Common myeloid progenitor, CD34-positive (primary cell): ENCODE measurements around the gene PHIP.
"Not testable (repeated sequence)": the region's sequence is repeated elsewhere in the genome, so short reads cannot be mapped to it uniquely, and the experiment has no call there.

Experiments used
- CTCF ChIA-PET: fragments of 350-600 bp; sonication (Branson Sonifier 250); formaldehyde crosslinking; loops from one replicate; lab custom pipeline; 2021; ENCODE audit warnings: antibody characterized with exemption; lab: Charles Lee
- POLR2A ChIA-PET: fragments of 350-600 bp; sonication (Branson Sonifier 250); formaldehyde crosslinking; loops from one replicate; lab custom pipeline; 2021; ENCODE audit warnings: antibody characterized with exemption; lab: Charles Lee
- DNase-seq, 3 donors: peaks; one replicate each; pipeline versions ENCODE4 v3.0.0 to v3.0.0-alpha.2; 2013
- H3K27ac ChIP-seq, 2 experiments: 1 replicate in 1 of 2; 2 replicates in 1 of 2; pipeline ENCODE4 v1.7.0; 2013; ENCODE audit warnings: inconsistent platforms in 2 of 2, low read length in 2 of 2, mild to moderate bottlenecking in 2 of 2, low read depth in 1 of 2, moderate library complexity in 1 of 2; ENCODE audit not compliant: severe bottlenecking in 2 of 2, insufficient read depth in 1 of 2, poor library complexity in 1 of 2
- H3K27me3 ChIP-seq, 5 experiments: replicated peaks in 2 of 5; 1 replicate in 3 of 5; 2 replicates in 2 of 5; pipeline versions ENCODE4 v1.6.1 to v1.7.0; 2013; ENCODE audit warnings: low read length in 4 of 5, mild to moderate bottlenecking in 2 of 5, moderate library complexity in 2 of 5, inconsistent platforms in 1 of 5; ENCODE audit not compliant: insufficient read depth in 5 of 5, control insufficient read depth in 4 of 5
- H3K36me3 ChIP-seq, 4 experiments: 1 replicate in 2 of 4; 2 replicates in 2 of 4; pipeline versions ENCODE4 v1.6.1 to v1.7.0; 2013; ENCODE audit warnings: low read length in 3 of 4, control low read depth in 1 of 4, mild to moderate bottlenecking in 1 of 4; ENCODE audit not compliant: control insufficient read depth in 4 of 4, insufficient read depth in 4 of 4
- H3K4me1 ChIP-seq, 4 experiments: 1 replicate in 3 of 4; 2 replicates in 1 of 4; pipeline versions ENCODE4 v1.6.1 to v1.7.1; 2013; ENCODE audit warnings: low read length in 3 of 4, mild to moderate bottlenecking in 3 of 4, control low read depth in 1 of 4, inconsistent platforms in 1 of 4, moderate library complexity in 1 of 4; ENCODE audit not compliant: control insufficient read depth in 4 of 4, insufficient read depth in 4 of 4; ENCODE audit errors: control extremely low read depth in 1 of 4
- H3K4me3 ChIP-seq, 7 experiments: 1 replicate in 4 of 7; 2 replicates in 3 of 7; pipeline versions ENCODE4 v1.5.1 to v1.7.0; 2013; ENCODE audit warnings: mild to moderate bottlenecking in 7 of 7, low read length in 6 of 7, moderate library complexity in 6 of 7, inconsistent platforms in 2 of 7, low read depth in 2 of 7, control low read depth in 1 of 7; ENCODE audit not compliant: insufficient read depth in 4 of 7, control insufficient read depth in 1 of 7; ENCODE audit errors: extremely low read depth in 1 of 7
- H3K9me3 ChIP-seq, 5 experiments: 1 replicate in 4 of 5; 2 replicates in 1 of 5; pipeline versions ENCODE4 v1.6.1 to v1.7.1; 2013; ENCODE audit warnings: low read length in 4 of 5, mild to moderate bottlenecking in 2 of 5, inconsistent platforms in 1 of 5, low read depth in 1 of 5, moderate library complexity in 1 of 5; ENCODE audit not compliant: control insufficient read depth in 4 of 5, insufficient read depth in 2 of 5; ENCODE audit errors: control extremely low read depth in 1 of 5
- WGBS: methylation state at CpG from one replicate; pipeline ENCODE4 v1.1.5; 2013; ENCODE audit not compliant: insufficient coverage; 5-methylcytosine and 5-hydroxymethylcytosine counted together

PHIP gene

DNA sequence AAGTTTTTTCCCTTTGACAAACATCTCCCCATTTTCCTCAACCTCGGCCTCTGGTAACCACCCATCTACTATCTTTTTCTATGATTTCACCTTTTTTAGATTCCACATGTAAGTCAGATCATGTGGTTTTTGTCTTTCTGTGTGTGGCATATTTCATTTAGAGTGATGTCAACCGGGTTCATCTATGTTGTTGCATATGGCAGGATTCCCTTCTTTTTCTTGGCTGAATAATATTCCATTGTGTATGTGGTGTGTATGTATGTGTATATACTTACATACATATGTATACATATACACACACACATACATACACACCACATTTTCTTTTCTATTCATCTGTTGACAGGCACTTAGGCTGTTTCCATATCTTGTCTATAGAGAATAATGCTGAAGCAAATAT lies 22.2 kb upstream of the PHIP start:
- 100% methylated on average over 1 of the region's 2 CpGs for WGBS
- H3K4me3 ChIP-seq, result no peak overlapping the region
- no peak for DNase-seq
- ChIA-PET POLR2A (no interaction called here), CTCF (no interaction called here)
- no peak overlapping the region for H3K27ac ChIP-seq
- H3K9me3 ChIP-seq, result no peaks in the 10 kb centered on the region
- H3K4me1 ChIP-seq, result no peaks in the 10 kb centered on the region
- no peaks in the 10 kb centered on the region for H3K36me3 ChIP-seq
- no peaks in the 10 kb centered on the region for H3K27me3 ChIP-seq

DNA sequence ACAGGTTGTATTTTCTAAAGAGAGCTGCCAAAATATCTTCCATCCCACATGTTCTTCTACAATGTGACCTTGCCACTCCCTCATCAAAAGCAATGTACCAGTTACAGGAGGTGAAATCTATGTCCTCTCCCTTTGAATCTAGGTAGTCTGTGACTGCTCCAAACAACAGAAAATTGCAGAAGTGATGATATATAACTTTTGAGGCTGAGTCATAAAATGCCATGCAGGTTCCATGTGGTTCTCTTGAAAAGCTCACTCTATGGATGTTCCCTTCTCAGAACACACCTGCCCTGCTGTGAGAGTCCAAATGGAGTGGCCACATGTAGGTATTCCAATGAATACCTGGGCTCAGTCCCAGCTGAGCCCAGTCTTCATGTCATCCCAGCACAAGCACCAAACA lies 16.9 kb upstream of the PHIP start:
- no peak overlapping the region for H3K4me3 ChIP-seq
- DNase-seq, result no peak
- no peaks in the 10 kb centered on the region for H3K4me1 ChIP-seq
- ChIA-PET POLR2A (no interaction called here), CTCF (no interaction called here)
- H3K27me3 ChIP-seq, result no peaks in the 10 kb centered on the region
- no peaks in the 10 kb centered on the region for H3K36me3 ChIP-seq
- no peaks in the 10 kb centered on the region for H3K9me3 ChIP-seq
- no peak overlapping the region for H3K27ac ChIP-seq

DNA sequence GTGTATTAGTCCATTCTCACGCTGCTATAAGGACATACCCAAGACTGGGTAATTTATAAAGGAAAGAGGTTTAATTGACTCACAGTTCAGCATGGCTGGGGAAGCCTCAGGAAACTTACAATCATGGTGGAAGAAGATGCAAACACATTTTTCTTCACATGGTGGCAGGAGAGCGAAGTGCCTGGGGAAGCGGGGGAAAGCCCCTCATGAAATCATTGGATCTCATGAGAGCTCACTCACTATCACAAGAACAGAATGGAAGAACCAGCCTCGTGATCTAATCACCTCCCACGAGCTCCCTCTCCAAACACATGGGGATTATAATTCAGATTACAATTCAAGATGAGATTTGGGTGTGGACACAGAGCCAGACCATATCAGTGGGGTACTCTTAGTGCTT lies 13.7 kb upstream of the PHIP start:
- H3K4me3 ChIP-seq, H3K36me3 ChIP-seq, H3K27me3 ChIP-seq, H3K9me3 ChIP-seq, H3K27ac ChIP-seq, POLR2A ChIA-PET, H3K4me1 ChIP-seq, DNase-seq: not testable (repeated sequence)
- CTCF ChIA-PET, result interaction anchor here (0.6 to 1.5 kb wide), 2 partner anchors 12 to 610 kb away, joined by 3 to 4 read pairs; no protein-coding TSS in a partner anchor
- 100% methylated on average over 3 of the region's 5 CpGs for WGBS

DNA sequence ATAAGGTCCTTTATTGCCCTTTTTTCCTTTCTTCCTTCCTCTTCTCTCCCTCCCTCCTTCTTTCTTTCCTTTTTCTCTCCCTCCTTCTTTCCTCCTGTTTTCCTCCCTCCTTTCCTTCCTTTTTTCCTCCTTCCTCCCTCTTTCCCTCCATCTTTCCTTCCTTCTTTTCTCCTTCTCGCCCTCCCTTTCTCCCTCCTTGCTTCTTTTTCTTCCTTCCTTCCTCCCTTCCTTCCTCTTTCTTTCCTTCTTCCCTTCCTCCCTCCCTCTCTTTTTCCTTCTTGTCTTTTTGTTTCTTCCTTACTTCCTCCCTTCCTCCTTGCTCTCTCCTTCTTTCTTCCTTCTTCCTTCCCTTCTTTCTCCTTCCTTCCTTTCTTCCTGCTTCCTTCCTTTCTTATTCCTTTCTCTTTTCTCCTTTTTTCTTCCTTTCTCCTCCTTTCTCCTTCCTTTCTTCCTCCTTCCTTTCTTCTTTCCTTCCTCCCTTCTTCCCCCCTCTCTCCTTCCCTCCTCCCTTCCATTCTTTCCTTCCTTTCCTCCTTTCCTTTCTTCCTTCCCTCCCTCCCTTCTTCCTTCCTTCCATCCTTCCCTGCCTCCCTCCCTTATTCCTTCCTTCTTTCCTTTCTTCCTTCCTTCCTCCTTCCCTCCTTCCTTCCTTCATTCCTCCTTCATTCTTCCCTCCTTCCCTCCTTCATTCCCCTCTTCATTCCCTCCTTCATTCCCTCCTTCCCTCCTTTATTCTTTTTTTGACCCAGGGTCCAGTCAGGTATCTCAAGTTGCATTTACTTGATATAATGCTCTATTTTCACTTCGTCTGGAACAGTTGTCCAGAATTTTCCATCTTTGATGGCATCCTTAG lies 11.7 kb upstream of the PHIP start:
- POLR2A ChIA-PET, result no interaction called here
- no peaks in the 10 kb centered on the region for H3K9me3 ChIP-seq
- WGBS, result 89% methylated on average over 1 of the region's 2 CpGs
- H3K27me3 ChIP-seq, result no peaks in the 10 kb centered on the region
- CTCF ChIA-PET, result no interaction called here
- no peaks in the 10 kb centered on the region for H3K36me3 ChIP-seq
- H3K4me3 ChIP-seq, result no peak overlapping the region
- no peak overlapping the region for H3K27ac ChIP-seq
- no peak for DNase-seq
- H3K4me1 ChIP-seq, result peaks cover 0 to under 1% (median 0%) of the 10 kb centered on the region in 4 experiments

DNA sequence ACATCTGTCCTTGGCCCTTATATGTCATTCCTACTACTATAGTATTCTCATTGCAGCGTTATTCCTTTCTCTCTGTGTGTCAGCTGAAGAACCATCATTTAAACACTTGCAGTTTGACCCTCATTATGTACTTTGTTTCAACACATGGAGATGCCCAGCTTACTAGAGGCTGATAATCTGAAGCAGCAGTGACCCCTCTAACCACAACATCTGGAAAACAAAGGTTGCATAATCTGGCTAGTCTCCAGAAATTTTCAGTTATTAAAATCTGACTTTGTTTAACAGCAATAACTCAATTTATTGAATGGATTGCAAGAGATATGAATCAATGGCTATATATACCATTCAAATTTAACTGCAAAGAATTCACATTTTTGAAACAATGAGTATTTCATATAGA lies 6.6 kb upstream of the PHIP start:
- Histone ChIP-seq H3K4me1 (peaks cover 4 to 15% (median 12%) of the 10 kb centered on the region in 4 experiments), H3K36me3 (no peaks in the 10 kb centered on the region), H3K9me3 (no peaks in the 10 kb centered on the region), H3K27me3 (peaks cover 0 to 2% (median 0%) of the 10 kb centered on the region in 5 experiments), H3K4me3 (no peak overlapping the region), H3K27ac (no peak overlapping the region)
- ChIA-PET POLR2A (no interaction called here), CTCF (no interaction called here)
- WGBS, result 80% methylated on average over 1 of the region's 1 CpG
- peak in 2 of 3 donors; percentile 48 to 50 for DNase-seq

DNA sequence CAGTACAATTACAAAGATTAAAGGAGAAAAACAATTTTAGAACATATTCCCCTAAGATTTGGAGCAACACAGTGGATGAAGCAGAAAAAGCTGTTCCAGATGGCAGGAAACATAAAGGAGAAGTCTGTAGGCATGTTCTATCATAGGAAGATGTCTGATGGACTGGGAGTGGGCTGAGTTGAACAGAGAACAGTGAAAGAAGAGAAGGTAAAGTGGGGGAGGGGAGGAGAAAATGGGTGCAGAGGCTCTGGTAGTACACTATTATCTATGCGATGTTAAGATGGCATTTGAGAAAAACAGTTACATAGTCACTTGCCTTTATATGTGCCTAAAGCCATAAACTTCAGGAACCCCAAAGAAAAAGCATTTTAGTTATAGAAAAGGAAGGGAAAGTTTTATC lies 4.2 kb upstream of the PHIP start:
- no peak for DNase-seq
- CTCF ChIA-PET, result no interaction called here
- POLR2A ChIA-PET, result no interaction called here
- no peak overlapping the region for H3K4me3 ChIP-seq
- H3K27me3 ChIP-seq, result peaks cover 0 to 2% (median 0%) of the 10 kb centered on the region in 5 experiments
- no peaks in the 10 kb centered on the region for H3K36me3 ChIP-seq
- WGBS, result no CpG with 5 or more reads among the region's 1 CpG
- no peaks in the 10 kb centered on the region for H3K9me3 ChIP-seq
- no peak overlapping the region for H3K27ac ChIP-seq
- peaks cover 7 to 24% (median 17%) of the 10 kb centered on the region in 4 experiments for H3K4me1 ChIP-seq

DNA sequence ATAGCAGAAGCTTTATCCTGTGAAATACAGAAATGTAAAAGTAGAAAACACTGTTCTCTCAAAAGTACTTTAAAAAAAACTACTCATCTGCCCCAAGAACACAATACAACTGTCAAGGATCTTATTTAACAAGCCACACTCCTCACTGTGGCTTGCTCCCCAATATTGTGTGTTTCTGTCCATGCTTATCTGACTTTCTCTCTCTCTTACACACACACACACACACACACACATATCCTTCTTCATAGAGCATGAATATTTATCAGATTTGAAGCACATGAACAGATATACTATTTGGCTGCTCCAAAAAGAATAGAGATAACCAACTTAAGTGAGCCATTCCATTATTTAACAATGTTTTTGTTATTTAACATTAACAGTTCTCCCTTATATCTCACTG lies 3.6 kb upstream of the PHIP start:
- H3K27ac ChIP-seq, result no peak overlapping the region
- ChIA-PET POLR2A (no interaction called here), CTCF (no interaction called here)
- H3K9me3 ChIP-seq, result no peaks in the 10 kb centered on the region
- H3K4me1 ChIP-seq, result peaks cover 8 to 25% (median 17%) of the 10 kb centered on the region in 4 experiments
- H3K27me3 ChIP-seq, result peaks cover 0 to 2% (median 0%) of the 10 kb centered on the region in 5 experiments
- H3K36me3 ChIP-seq, result no peaks in the 10 kb centered on the region
- peak in 1 of 3 donors; percentile 27 for DNase-seq
- H3K4me3 ChIP-seq, result no peak overlapping the region
